HepG2 (cell line): ENCODE data around the gene KANSL1. TPM values are rescaled to one million over a fixed set of nuclear protein-coding genes. Genes with fewer than 3 reads are reported as not detected.

Source experiments
- CENPX ChIP-seq: sonication (generic); formaldehyde crosslinking; IDR thresholded peaks from 2 replicates; pipeline ENCODE4 v1.9.0; 2021; ENCODE audit warnings: mild to moderate bottlenecking, missing genetic modification reagents, moderate library complexity
- CHD4 ChIP-seq: fragments of 200-600 bp; sonication (generic); IDR thresholded peaks from 2 replicates; pipeline ENCODE4 v1.7.0; 2017; ENCODE audit warnings: mild to moderate bottlenecking, low read length, borderline replicate concordance
- EP300 ChIP-seq, 3 experiments: sonication (generic) in 1 of 3; formaldehyde crosslinking in 1 of 3; IDR thresholded peaks; 2 replicates each; pipeline versions ENCODE4 v1.5.1 to v1.6.1; 2011 to 2020; ENCODE audit warnings: low read depth in 2 of 3, low read length in 2 of 3, borderline replicate concordance in 1 of 3, improper control_type of control experiment in 1 of 3, mild to moderate bottlenecking in 1 of 3, missing genetic modification reagents in 1 of 3, moderate library complexity in 1 of 3
- HNF4G ChIP-seq, 2 experiments: sonication (generic) in 1 of 2; formaldehyde crosslinking in 1 of 2; IDR thresholded peaks; 2 replicates each; pipeline versions ENCODE4 v1.4.0 to v1.6.1; 2011 to 2020; ENCODE audit warnings: borderline replicate concordance in 2 of 2, low read depth in 2 of 2, mild to moderate bottlenecking in 2 of 2, low read length in 1 of 2, missing genetic modification reagents in 1 of 2, moderate library complexity in 1 of 2
- KDM1A ChIP-seq: IDR thresholded peaks from 2 replicates; pipeline ENCODE4 v1.6.1; 2016; ENCODE audit warnings: missing compliant biosample characterization
- MLLT10 ChIP-seq: sonication (generic); formaldehyde crosslinking; IDR thresholded peaks from 2 replicates; pipeline ENCODE4 v1.4.0; 2020; ENCODE audit warnings: missing genetic modification reagents
- MTA1 ChIP-seq: sonication (generic); formaldehyde crosslinking; IDR thresholded peaks from 2 replicates; pipeline ENCODE4 v1.4.0; 2020; ENCODE audit warnings: missing genetic modification reagents, mild to moderate bottlenecking, borderline replicate concordance
- PHF20 ChIP-seq: sonication (generic); formaldehyde crosslinking; IDR thresholded peaks from 2 replicates; pipeline ENCODE4 v1.5.0; 2020; ENCODE audit warnings: mild to moderate bottlenecking, missing genetic modification reagents
- PRMT3 ChIP-seq: sonication (generic); formaldehyde crosslinking; IDR thresholded peaks from 2 replicates; pipeline ENCODE4 v1.8.1; 2022; ENCODE audit warnings: low read depth, mild to moderate bottlenecking, moderate library complexity, missing genetic modification reagents, borderline replicate concordance
- RFX1 ChIP-seq: fragments of 450-650 bp; IDR thresholded peaks from 2 replicates; pipeline ENCODE4 v1.6.1; 2017
- SMAD1 ChIP-seq: sonication (generic); formaldehyde crosslinking; IDR thresholded peaks from 2 replicates; pipeline ENCODE4 v1.4.0; 2020; ENCODE audit warnings: missing genetic modification reagents, low read depth, mild to moderate bottlenecking, borderline replicate concordance
- SRSF4 ChIP-seq: fragments of 200-400 bp; formaldehyde crosslinking; IDR thresholded peaks from one replicate; pipeline ENCODE4 v1.6.1; 2018; ENCODE audit warnings: mild to moderate bottlenecking, low read depth, low read length, moderate library complexity; ENCODE audit not compliant: poor library complexity, severe bottlenecking
- TBX2 ChIP-seq: sonication (generic); formaldehyde crosslinking; IDR thresholded peaks from 2 replicates; pipeline ENCODE4 v1.5.0; 2020; ENCODE audit warnings: missing genetic modification reagents, mild to moderate bottlenecking, borderline replicate concordance
- TFAP4 ChIP-seq: sonication (generic); IDR thresholded peaks from 2 replicates; pipeline ENCODE4 v1.6.1; 2016; ENCODE audit warnings: low read depth, borderline replicate concordance
- TRIM24 ChIP-seq: sonication (generic); formaldehyde crosslinking; IDR thresholded peaks from 2 replicates; pipeline ENCODE4 v1.8.0; 2022; ENCODE audit warnings: mild to moderate bottlenecking, missing genetic modification reagents
- UBTF ChIP-seq: sonication (generic); formaldehyde crosslinking; IDR thresholded peaks from 2 replicates; pipeline ENCODE4 v1.4.0; 2020; ENCODE audit warnings: mild to moderate bottlenecking, missing genetic modification reagents
- ZFP90 ChIP-seq: sonication (generic); formaldehyde crosslinking; IDR thresholded peaks from 2 replicates; pipeline ENCODE4 v1.8.0; 2022; ENCODE audit warnings: missing genetic modification reagents, mild to moderate bottlenecking, inconsistent platforms, borderline replicate concordance
- ZHX1 ChIP-seq: sonication (generic); formaldehyde crosslinking; IDR thresholded peaks from 2 replicates; pipeline ENCODE4 v1.8.1; 2022; ENCODE audit warnings: low read depth, mild to moderate bottlenecking, missing genetic modification reagents
- ZIK1 ChIP-seq: sonication (generic); formaldehyde crosslinking; IDR thresholded peaks from 2 replicates; pipeline ENCODE4 v1.5.0; 2020; ENCODE audit warnings: mild to moderate bottlenecking, low read depth, missing genetic modification reagents, borderline replicate concordance
- ZKSCAN5 ChIP-seq: sonication (generic); formaldehyde crosslinking; IDR thresholded peaks from 2 replicates; pipeline ENCODE4 v1.5.1; 2020; ENCODE audit warnings: mild to moderate bottlenecking, missing genetic modification reagents
- ZNF235 ChIP-seq: sonication (generic); formaldehyde crosslinking; IDR thresholded peaks from 2 replicates; pipeline ENCODE4 v1.8.1; 2023; ENCODE audit warnings: mild to moderate bottlenecking, missing genetic modification reagents, borderline replicate concordance
- ZNF3 ChIP-seq: IDR thresholded peaks from 2 replicates; pipeline ENCODE4 v1.7.0; 2017; ENCODE audit warnings: inconsistent platforms
- ZNF451 ChIP-seq: sonication (generic); formaldehyde crosslinking; IDR thresholded peaks from 2 replicates; pipeline ENCODE4 v1.5.0; 2020; ENCODE audit warnings: mild to moderate bottlenecking, missing genetic modification reagents
- ZNF570 ChIP-seq: sonication (generic); formaldehyde crosslinking; IDR thresholded peaks from 2 replicates; pipeline ENCODE4 v1.4.0; 2020; ENCODE audit warnings: mild to moderate bottlenecking, missing genetic modification reagents, borderline replicate concordance
- ZNF879 ChIP-seq: sonication (generic); formaldehyde crosslinking; IDR thresholded peaks from 2 replicates; pipeline ENCODE4 v1.8.1; 2023; ENCODE audit warnings: missing genetic modification reagents
- polyA plus RNA-seq, 8 experiments: library from polyadenylated mRNA; depleted of rRNA in 3 of 8; stranded (reverse) in 7 of 8; unstranded in 1 of 8; fragments of >200 nt; fragmentation: Illumina TruSeq in 4 of 8; extraction: Trizol in 4 of 8; gene quantifications; 2 replicates each; pipeline versions ENCODE4 v1.2.1 to v1.2.3, GENCODE V29; 2011 to 2016; ENCODE audit warnings: low read depth in 4 of 8, missing spikeins in 1 of 8, mixed read lengths in 1 of 8; ENCODE audit not compliant: insufficient read depth in 1 of 8
- total RNA-seq, 5 experiments: library from RNA; depleted of rRNA; stranded (reverse); fragments of >200 nt; fragmentation: Illumina TruSeq; extraction: Trizol; gene quantifications; 2 replicates each; pipeline ENCODE4 v1.2.3, GENCODE V29; 2016; ENCODE audit warnings: low read depth in 1 of 5

KANSL1 gene
- total and polyA plus RNA-seq, 2 of the 13 experiments (the other 11 are each of a cell fraction or from before 2014, with no cell fraction given) = 24.0 to 59.6 TPM

GRCh38 chr17:46013127-46013501 lies 180.1 kb downstream of the KANSL1 start (continued):
- TF ChIP-seq SMAD1 (CRISPR knock-in tag) (no peak), CENPX (CRISPR knock-in tag) (no peak), ZNF451 (CRISPR knock-in tag) (peak; percentile 38; the same call in 1 of the 2 replicates), SRSF4 (no peak), MTA1 (CRISPR knock-in tag) (peak; percentile 75; the same call in 1 of the 2 replicates), TRIM24 (no peak), UBTF (peak; percentile 48; the same call in 1 of the 2 replicates), EP300 (IDR thresholded peaks at IDR 0.05; ENCODE audit: low read depth in 2 of 2, low read length in 2 of 2) (peak in 1 of 2 experiments; percentile 40; a peak in 1 of 4 replicates), EP300 (CRISPR knock-in tag; IDR thresholded peaks at IDR 0.05; ENCODE audit: borderline replicate concordance) (no peak), ZNF570 (no peak), ZHX1 (CRISPR knock-in tag) (no peak), PHF20 (CRISPR knock-in tag) (0 out of 2 replicates have a peak, but pooled peaks have one; percentile 23), KDM1A (CRISPR knock-in tag) (no peak), ZNF235 (CRISPR knock-in tag) (no peak), ZKSCAN5 (CRISPR knock-in tag) (no peak), TBX2 (CRISPR knock-in tag) (no peak), CHD4 (no peak), ZNF879 (no peak), ZFP90 (CRISPR knock-in tag) (no peak), MLLT10 (CRISPR knock-in tag) (no peak), ZNF3 (CRISPR knock-in tag) (no peak), ZIK1 (CRISPR knock-in tag) (0 out of 2 replicates have a peak, but pooled peaks have one; percentile 31), PRMT3 (CRISPR knock-in tag) (no peak), RFX1 (no peak), TFAP4 (peak; percentile 82; the same call in 1 of the 2 replicates), HNF4G (IDR thresholded peaks at IDR 0.05; ENCODE audit: borderline replicate concordance, low read depth, low read length) (peak; percentile 34; the same call in 1 of the 2 replicates), HNF4G (CRISPR knock-in tag; IDR thresholded peaks at IDR 0.05; ENCODE audit: borderline replicate concordance, low read depth) (no peak)
